GM19463 (cell line): ENCODE results near the gene CCDC182.

Experiments used
- ATAC-seq: cut with Tn5 transposase; IDR thresholded peaks from one replicate; pipeline ENCODE4 v1.9.1; 2021; ENCODE audit warnings: mild to moderate bottlenecking, moderate library complexity; ENCODE audit not compliant: unreplicated experiment

The CCDC182 gene

DNA sequence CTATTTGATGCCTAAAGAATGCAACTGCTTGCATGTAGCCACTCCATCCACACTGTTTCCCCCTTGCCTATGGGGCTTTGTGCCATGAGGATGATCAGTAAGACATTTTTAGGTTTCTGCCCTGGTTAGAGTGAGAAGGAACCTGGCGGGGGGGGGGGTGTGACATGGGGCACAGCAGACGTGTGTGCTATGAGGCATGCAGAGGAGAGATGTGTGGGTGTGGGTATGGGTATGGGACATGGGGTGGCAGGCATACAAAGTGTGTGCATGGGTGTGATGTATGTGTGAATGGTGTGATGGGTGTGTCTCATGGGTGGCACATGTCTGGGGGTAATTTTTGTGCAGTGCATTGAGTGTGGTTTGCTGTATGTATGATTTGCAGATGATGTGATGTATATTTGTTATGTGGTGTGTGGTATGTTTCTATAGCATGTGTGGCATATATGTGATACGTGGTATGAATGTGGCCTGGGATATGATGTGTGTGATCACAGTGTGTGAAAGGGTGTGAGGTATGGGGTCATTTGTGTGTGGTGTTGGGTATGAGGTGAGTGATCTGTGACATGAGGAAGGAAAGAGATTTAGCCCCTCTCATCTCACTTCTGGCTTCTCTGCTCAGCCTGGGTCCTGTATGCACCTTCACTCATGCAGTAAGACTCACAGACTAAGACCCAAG, 14.9 kb downstream of the CCDC182 start:
- no peak for ATAC-seq

DNA sequence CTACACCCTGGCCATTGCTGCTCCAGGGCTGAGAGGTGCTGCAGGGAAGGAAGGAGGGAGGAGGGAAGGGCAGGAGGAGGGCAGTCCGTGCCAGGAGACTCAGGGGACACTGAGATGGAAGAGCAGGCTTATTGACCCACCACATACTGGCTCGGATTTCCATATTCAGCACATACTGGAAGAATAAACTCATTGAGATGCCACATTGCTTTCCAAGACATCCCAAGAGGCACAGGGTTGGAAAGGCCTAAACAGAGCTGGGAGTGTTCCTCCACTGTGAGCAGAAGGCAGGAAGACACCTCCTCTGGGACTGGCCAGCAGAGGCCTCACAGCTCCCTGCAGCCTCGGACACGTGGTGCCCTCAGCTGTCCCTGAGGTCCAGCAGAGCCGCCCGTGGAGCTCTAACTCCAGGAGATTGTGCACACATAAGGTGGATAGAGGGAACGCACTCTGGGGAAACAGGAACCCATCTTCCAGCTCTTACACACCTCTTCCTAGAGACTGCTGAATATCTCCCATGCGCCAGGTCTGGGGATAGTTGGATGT, 17.4 kb downstream of the CCDC182 start:
- ATAC-seq = no peak

DNA sequence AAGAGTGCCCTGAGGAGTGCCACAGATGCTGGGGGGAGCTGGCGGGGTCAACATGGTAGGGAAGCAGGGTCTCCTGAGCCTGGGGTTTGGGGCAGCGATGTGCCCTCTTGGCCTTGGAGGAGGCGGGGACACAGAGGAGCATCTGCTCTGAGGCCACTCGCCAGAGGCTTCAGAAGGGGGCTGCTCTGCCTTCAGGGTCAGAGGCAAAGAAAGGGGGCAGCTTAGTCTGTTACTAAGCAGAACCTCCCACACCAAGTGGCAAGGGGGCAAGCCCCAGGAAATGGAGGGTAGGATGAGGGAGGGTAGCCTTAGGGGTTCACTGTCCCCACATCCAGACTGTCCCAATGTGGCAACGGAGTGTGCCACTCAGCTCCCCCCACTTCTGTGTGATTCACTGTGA, 18.3 kb downstream of the CCDC182 start:
- no peak for ATAC-seq

DNA sequence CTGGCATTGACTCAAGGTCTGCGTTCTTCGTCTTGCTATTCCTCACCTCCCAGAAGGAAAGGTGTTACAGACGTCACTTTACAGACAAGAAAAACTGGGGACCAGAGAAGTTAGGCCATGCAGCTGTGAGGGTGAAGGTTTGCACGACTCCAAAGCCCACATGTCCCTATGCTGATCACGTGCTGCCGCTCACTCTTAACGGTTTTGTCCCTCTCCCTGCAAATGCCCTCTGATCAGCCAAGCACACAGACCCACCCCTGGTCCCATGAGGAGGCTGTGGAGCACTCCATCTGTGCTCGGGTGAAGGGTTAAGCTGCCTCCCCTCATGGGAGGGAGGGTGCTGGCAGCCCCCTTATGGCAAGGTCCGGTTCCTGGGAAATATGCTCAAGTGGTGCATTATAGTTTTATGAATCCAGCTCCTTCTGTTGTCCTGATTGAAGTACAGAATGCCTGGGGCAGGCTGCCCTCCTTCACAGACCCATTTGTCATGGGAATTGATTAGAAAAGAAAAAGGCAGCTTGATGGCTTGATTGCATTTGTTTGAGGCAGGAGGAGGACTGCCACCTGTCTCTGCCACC, 18.8 kb downstream of the CCDC182 start:
- ATAC-seq = no peak

DNA sequence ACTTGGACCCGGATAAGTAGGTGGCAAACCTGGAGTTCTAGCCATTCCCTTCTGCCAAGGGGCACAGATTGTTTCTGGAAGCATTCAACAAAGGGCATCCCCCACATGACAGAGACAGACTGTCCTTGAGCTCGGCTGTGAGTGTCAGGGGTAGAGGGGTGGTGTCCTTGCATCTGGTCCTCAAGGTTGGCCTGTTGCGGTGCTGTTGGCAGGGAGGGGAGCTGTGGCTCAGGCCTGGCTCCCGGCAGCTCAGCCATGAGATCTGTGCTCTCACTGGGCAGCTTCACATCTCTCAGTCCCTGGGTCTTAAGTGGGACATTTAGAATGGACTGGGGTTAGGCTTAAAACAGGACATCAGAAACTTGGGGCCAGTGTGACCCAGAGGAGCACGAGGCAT, 20.4 kb downstream of the CCDC182 start:
- ATAC-seq = no peak

DNA sequence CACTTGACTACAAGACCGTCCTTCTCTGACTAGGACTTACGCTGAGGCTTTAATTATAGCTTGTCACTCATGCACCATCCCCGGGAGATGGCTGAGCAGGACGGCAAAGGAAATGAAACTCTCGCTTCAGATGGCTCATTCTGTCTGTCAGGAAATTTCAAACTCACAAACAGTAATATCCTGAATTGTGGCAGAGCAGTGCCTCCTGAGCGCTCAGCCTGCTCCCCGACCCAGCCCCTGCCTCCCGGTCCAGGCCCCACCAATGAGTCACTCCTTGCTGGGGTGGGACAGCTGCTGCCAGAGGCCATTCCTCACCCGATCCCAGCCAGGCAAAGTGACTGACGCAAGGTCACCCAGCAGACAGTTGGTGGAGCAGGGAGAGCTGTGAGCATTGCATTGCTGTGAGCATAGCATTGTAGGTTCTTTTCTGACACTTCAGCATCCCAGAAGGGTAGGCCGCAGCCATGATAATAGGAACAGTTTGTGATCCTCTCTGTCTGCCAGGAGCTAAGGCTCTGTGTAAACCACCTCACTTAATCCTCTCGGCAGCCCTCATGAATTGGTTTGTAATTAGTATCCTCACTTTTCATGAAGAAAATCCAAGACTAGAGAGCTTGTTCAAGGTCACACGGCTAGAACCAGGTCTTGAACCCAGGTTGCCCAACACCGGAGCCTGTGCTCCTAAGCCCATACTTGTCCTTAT, 20.9 kb downstream of the CCDC182 start:
- peak; percentile 70 for ATAC-seq

DNA sequence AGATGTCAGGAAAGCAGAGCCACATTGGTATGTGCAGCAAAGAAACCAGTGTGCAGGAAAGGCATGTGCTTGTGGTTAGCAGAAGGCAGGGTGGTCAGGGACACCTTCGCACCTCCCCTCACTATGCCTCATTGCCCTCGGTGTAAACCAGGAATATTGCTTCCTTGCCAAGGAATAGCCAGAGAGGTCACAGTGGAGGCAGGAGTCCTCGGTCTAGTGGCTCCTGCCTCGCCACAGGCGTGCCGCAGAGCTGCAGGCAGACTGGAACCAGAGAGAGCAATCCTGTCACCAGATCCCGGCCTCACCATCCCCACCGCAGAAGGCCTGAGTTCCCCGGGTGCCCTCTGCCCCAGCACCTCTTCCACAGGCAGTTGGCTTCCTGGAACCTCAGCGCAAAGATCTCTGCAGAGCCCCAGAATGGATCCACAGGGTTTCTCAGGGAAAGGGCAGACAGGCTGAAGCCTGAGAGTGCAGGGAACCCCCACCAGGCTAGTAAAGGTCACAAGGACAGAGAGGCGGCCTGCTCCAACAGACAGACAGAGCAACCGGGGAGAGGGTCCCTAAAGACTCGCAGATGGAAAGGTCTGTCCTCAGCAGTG, 21.6 kb downstream of the CCDC182 start:
- no peak for ATAC-seq

DNA sequence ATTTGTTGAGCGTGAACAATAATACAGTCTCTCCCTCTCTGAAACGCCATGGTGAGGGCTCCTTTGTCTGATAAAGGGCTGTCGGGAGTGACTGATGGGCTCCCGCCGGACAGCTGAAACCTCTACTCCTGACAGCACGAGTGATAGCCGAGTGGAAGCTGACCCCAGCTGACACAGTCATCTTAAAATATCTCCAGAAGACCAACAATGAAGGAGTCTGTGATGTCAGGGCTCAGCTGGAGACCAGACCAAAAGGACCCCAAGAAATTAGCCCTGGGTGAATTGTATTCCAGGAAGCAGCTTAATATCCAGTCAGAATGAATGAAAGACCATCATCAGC, 22.4 kb downstream of the CCDC182 start:
- ATAC-seq = no peak

DNA sequence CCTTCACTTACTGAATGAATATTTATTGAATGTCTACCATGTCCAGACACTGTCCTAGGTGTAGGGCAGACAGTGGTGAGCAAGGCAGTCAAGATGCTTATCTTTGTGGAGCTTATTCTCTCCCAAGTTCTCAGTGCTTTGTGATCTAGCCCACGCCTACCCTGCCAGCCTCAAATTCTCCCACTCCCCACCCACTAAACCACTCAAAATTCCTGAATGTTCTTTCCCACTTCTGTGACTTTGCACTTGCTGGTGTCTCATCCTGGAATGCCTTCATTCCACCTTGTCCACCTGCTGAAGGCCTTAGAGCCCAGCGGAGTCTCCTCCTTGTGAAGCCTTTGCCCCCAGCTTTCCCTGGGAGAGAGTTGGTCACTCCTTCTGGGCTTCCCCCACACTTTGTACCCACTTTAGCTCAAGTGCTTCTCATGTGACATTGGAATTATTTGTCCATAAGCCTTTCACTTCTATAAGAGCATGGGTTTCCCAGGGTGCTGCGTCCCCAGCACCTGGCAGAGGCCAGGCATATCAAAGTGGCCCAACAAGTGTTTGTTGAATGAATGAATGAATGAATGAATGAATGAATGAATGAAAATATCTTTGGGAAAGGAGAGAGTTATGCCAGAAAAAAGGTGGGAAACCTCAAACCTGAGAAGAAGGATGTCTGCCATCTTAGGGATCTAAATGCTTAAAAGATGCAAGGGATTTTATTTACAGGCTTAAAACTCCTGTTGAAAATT, 23.0 kb downstream of the CCDC182 start:
- ATAC-seq = no peak

DNA sequence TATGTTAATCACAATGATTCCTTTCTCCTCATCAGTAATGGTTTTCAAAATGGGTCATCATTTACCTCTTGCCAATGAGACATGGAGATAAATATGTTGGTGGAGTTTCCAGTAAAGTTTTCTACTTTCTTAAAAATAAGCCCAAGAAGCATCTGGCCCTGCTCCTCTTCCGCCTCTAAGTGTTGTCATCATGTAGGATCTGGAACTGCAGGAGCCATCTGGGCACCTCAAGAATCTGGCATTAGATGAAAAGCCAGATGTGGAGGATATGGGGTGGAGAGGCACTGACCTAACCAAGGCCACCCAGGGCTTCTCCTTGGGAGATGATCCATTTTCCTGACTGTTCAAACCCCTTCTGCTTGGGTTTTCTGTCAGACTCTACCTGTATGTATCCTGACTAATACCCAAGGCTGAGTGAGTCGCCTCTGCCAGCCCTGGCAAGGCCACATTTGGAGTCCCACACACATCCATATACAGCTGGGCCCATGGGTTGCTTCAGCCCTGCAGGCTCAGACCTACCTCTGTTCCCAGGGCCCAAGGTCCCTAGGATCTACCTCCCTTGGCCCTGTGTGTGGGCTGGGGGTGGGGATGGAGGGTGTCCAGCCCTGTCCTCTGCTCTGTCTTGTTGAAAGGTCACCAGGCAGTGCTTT, 24.6 kb downstream of the CCDC182 start:
- no peak for ATAC-seq

DNA sequence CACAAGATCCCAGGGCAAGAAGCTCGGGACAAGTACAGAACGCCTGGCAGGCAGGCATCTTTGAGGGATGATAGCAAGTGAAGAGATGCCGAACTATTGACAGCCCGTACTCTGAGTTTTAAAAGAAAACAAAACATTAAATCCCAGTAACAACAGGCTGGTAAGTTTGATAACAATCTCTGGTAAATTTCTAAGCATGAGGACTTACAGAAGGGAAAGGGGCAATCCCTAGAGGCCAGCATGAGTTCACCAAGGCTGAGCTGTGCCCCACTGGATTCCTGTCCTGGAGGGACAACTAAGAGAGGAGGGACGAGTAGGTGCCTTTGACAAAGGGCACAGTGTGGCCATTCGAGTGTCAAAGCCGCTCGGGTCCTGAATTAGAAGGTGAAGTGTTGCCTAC, 26.2 kb downstream of the CCDC182 start:
- no peak for ATAC-seq

DNA sequence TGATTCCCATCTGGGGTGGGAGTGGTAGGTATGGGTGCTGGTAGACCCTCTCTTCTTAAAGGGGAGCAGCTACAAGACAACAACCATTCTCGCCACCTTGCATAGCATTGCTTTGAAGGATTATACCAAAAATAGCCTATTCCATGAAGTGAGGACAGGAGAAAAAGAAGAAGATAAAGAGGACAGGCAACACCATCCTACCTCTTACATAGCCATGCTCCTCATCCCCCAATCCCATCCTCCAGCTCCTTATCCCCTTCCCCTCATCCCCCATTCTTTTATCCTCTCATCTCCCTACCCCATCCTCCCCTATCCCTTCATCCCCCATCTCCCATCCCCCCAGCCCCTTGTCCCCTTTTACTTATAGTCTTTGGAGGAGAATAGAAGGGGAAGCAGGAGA, 29.1 kb downstream of the CCDC182 start:
- ATAC-seq = no peak

DNA sequence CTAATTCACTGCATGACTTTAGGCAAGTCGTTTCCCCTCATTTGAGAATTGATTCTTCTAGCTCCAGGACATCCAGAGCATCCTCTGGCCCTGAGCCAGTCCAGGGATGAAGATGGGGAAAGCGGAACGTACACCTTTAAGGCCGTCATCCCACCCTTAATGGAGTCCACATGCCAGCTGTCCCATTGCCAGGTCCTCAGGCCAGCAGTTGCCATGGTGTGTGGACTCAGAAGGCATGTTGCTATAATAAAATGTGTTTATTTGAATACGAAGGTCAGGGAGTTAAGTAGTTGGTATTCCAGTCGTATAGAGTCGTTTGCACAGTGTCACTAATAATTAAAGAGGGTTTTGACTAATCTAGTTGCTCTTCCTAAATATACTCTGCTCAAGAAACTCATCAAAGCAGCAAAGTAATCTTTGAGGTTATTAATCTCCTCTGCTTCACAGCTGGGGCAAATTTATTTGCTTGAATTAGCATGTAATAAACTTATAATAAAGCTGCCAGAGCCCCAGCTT, 30.4 kb downstream of the CCDC182 start:
- no peak for ATAC-seq

DNA sequence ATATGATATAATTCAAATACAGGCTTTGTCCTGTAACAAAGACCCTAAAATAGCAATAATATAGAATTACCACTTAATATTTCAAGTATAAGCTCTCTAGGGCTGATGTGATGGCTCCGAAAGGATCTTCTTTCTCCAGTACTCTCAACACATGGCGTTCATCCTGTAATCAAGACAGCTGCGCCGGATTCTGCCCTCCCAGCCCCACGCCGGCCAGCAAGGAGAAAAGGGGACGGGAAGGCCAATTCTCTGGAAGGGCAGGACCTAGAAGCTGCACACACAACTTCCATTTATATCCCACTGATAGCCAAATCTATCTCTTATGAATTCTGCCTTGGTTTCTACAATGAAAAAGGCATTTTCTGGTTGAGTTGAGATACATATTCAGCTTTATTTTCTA, 32.0 kb downstream of the CCDC182 start:
- no peak for ATAC-seq

DNA sequence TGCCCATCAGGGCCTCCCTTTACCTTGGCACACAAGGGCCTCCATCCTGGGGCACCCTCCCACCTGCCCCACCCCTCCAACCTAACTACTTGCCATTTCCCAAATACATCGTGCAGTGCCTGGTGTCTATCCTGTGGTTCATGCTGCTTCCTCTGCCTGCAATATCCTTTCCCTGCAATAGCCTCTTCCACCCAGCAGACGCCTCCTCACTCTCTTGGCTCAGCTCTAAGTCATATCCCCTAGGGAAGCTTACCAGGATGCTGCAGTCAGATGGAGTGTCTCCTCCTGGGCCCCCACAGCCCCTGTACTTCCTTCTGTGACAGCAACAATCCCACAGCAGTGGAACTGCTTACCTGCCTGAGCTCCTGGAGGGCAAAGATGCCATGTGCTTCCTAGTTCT, 36.7 kb downstream of the CCDC182 start:
- ATAC-seq = no peak

DNA sequence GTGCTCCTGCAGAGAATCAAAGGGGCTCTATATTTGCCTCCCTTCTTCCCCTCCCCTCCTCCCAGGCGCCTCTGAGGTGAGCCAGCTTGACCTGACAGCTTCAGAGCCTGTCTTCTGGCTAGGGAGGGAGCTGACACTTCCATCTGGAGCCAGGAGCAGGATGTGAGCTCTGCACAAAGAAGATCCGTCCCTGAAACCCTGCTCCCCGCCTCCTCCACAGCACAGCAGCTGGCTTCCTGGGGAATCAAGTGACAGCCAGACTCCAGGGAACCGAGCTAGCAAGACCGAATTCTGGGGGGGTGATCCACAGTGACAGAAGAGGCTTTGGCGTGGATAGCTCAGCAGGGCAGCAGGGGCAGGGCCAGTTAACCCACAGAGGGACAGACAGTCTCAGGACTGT, 37.2 kb downstream of the CCDC182 start:
- ATAC-seq = no peak

DNA sequence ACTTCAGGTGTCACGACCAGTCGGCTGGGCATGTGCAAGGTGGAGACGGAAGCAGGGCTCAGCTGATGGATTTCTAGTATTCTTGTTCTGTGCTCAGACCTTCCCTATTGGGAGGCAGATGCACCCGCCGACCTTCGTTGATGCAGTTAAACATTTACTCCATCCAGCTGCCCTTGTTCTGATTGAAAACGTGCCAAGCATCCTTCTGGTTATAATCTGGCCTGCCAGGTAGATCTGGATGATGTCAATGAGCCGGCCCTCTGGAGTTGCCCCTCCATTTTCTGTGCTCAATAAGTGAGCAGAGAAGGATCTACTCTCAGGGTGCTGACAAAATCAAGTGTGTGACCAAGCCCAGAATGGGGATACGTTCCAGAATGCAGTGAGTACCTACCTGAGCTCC, 38.3 kb downstream of the CCDC182 start:
- no peak for ATAC-seq

DNA sequence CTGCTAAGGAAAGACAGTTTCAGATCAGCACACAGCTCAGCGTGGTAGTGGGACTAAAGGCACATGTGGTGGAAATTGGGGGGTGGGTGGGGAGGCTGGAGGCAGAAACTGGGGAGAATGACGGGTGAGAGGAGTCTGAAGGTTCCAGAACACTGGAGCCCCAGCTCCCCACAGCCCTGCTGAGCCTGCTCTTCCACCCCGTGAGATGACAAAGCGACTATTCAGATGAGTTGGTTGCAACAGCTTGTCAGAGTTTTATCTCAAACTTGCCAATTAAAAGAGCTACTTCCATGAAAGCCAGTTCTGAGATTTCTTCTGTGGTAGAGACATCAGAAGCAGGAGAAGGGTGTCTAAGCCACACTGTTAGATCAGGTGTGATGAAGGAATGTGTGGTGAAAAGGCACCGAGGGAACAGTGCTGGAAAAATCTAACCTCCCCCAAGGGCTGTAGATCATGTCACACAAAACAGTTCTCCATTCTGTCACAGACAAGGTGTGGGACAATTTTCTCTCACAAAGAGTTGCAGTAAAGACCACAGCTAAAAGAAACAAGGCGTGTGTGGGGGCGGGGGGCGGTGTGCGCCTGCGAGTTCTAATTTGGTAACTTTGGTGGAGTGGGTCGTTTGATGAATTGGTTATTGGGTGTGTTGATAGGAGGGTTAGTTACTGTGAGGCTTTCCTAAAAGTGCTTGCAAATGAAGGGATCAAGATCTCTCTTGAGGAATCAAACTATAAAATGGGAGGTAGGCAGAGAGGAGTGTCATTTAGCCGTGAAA, 39.0 kb downstream of the CCDC182 start:
- no peak for ATAC-seq

DNA sequence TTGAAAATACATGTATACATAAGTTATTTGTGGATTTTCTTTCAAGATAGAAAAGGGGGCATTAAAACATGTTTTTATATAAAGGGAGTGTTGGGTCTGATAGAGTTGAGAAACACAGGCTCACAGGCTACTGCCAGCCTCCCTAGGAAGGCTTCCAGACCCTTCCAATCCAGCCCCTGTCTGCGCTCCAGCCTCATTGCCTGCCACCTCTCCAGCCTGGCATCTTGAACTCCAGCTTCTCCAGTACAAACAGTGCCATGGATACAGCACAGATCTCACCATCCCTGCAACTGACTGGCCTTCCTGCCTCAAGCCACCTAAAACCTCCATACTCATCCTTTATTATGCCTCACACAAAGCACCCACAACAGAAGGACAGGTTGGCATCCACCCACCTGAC, 40.7 kb downstream of the CCDC182 start:
- ATAC-seq = no peak

DNA sequence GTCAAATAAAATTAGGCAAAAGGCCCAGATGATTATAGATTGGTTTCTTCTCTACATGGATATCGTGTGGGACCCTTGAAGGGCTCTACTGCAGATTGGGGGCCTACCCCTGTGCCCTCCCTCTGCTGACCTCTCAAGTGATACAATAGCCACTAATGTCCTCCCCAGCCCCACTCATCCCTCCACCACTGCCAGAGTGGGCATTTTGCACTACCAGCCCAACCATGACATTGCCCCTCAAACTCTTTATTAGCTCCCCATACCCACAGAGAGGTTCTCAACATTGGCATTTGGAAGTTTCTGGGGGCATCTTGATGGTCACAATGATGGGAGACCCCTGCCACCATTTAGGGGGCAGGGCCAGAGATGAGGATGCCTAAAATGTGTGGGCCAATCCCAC, 41.8 kb downstream of the CCDC182 start:
- no peak for ATAC-seq
